Hepatocyte (in vitro differentiated cells): Measurements from ENCODE around the gene ZNF582. TPM values are rescaled to one million over a fixed set of nuclear protein-coding genes. Genes with fewer than 3 reads are reported as not detected.

Source experiments
- DNase-seq: peaks from one replicate; pipeline ENCODE4 v3.0.0-alpha.2; 2016; ENCODE audit warnings: low spot score
- H2AFZ ChIP-seq: fragments of 200-600 bp; sonication (generic); 2 replicates; pipeline ENCODE4 v1.6.0; 2016; ENCODE audit warnings: antibody characterized with exemption, mild to moderate bottlenecking
- H3K27ac ChIP-seq: fragments of 200-600 bp; sonication (generic); 2 replicates; pipeline ENCODE4 v1.5.1; 2016; ENCODE audit warnings: mild to moderate bottlenecking
- H3K27me3 ChIP-seq: fragments of 200-600 bp; sonication (generic); 2 replicates; pipeline ENCODE4 v1.6.1; 2016
- H3K36me3 ChIP-seq: fragments of 200-600 bp; sonication (generic); replicated peaks from 2 replicates; pipeline ENCODE4 v1.5.1; 2016; ENCODE audit warnings: low read depth; ENCODE audit not compliant: insufficient read depth
- H3K4me1 ChIP-seq: fragments of 200-600 bp; sonication (generic); 2 replicates; pipeline ENCODE4 v1.5.1; 2016; ENCODE audit warnings: mild to moderate bottlenecking, moderate library complexity; ENCODE audit not compliant: insufficient read depth
- H3K4me2 ChIP-seq: fragments of 200-600 bp; sonication (generic); 2 replicates; pipeline ENCODE4 v1.6.0; 2016
- H3K4me3 ChIP-seq: fragments of 200-600 bp; sonication (generic); 2 replicates; pipeline ENCODE4 v1.5.1; 2016; ENCODE audit warnings: mild to moderate bottlenecking
- H3K79me2 ChIP-seq: fragments of 200-600 bp; sonication (generic); 2 replicates; pipeline ENCODE4 v1.6.0; 2017; ENCODE audit warnings: mild to moderate bottlenecking
- H3K9me2 ChIP-seq: fragments of 200-600 bp; sonication (generic); replicated peaks from 2 replicates; pipeline ENCODE4 v1.6.0; 2017; ENCODE audit warnings: mild to moderate bottlenecking; ENCODE audit not compliant: insufficient read depth
- H3K9me3 ChIP-seq: fragments of 200-600 bp; sonication (generic); 2 replicates; pipeline ENCODE4 v1.5.1; 2016; ENCODE audit warnings: low read depth, mild to moderate bottlenecking
- H4K20me1 ChIP-seq: fragments of 200-600 bp; sonication (generic); 2 replicates; pipeline ENCODE4 v1.6.0; 2016; ENCODE audit warnings: mild to moderate bottlenecking; ENCODE audit not compliant: insufficient read depth, poor library complexity, severe bottlenecking
- EZH2 ChIP-seq: fragments of 200-600 bp; sonication (generic); IDR thresholded peaks from 2 replicates; pipeline ENCODE4 v1.6.1; 2016; ENCODE audit warnings: antibody characterized with exemption, mild to moderate bottlenecking, borderline replicate concordance
- EZH2phosphoT487 ChIP-seq: fragments of 200-600 bp; sonication (generic); IDR thresholded peaks from one replicate; pipeline ENCODE4 v1.6.1; 2018; ENCODE audit warnings: antibody characterized with exemption, mild to moderate bottlenecking, low read depth, moderate library complexity; ENCODE audit not compliant: unreplicated experiment, severe bottlenecking
- WGBS: methylation state at CpG from one replicate; pipeline ENCODE4 v1.1.6; 2016; ENCODE audit warnings: low lambda C conversion rate; ENCODE audit errors: missing lambda C conversion rate; 5-methylcytosine and 5-hydroxymethylcytosine counted together
- polyA plus RNA-seq: library from polyadenylated mRNA; unstranded; fragments of >200 nt; fragmentation: Nextera tagmentation; extraction: Ambion mirVana; gene quantifications from 2 replicates; pipeline ENCODE4 v1.2.1, GENCODE V29; 2016
- total RNA-seq: library from RNA; depleted of rRNA; stranded (reverse); fragments of >200 nt; gene quantifications from 2 replicates; pipeline ENCODE4 v1.2.3, GENCODE V29; 2014
- TF ChIP-seq, protein P1 (sequence below): fragments of 200-600 bp; sonication (generic); IDR thresholded peaks from 2 replicates; pipeline ENCODE4 v1.5.1; 2016; ENCODE audit warnings: antibody characterized with exemption, mild to moderate bottlenecking; ENCODE audit not compliant: poor library complexity

ZNF582 gene
- total and polyA plus RNA-seq, 2 experiments from 2014 or later = 3.2 to 5.6 TPM

DNA sequence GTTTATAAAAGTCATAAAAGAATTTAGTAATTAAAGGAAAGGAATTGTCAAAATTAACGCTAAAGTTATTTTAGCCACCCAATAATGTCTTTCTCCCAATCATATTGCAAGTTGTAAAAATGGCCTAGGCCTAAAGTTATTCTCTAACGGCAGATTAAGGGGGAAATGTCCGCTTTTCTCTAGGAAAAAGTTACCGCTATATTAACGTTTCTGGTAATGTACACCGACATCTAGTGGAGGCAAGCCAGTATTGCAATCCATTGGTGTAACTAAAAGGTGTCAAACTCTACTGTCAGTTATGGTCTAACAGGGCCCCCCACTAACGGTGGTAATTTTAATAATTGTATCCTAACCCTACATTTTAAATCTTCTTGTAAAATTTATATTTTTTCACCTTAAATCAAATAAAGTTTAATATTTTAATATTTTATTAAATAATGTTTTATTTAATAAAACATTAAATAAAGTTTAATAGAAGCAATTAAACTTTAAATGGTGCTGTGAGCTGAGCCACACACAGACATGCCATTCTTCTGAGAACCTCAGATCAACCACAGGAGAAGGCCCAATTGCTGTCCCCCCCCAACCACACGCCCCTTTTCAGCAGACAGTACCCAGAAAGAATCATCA, 42.8 kb downstream of the ZNF582 start:
- H3K27me3 ChIP-seq = no peaks in the 10 kb centered on the region
- H3K36me3 ChIP-seq = no peaks in the 10 kb centered on the region
- H4K20me1 ChIP-seq = no peaks in the 10 kb centered on the region
- H3K79me2 ChIP-seq = no peaks in the 10 kb centered on the region
- 28% methylated on average over 8 of the region's 8 CpGs for WGBS
- no peak overlapping the region for H3K4me2 ChIP-seq
- H3K4me3 ChIP-seq = no peak overlapping the region
- no peaks in the 10 kb centered on the region for H3K4me1 ChIP-seq
- no peak overlapping the region for H2AFZ ChIP-seq
- H3K9me2 ChIP-seq = no peaks in the 10 kb centered on the region
- no peak overlapping the region for H3K27ac ChIP-seq
- no peaks in the 10 kb centered on the region for H3K9me3 ChIP-seq
- TF ChIP-seq EZH2 (no peak), EZH2phosphoT487 (no peak)
- TF ChIP-seq, protein P1, sequence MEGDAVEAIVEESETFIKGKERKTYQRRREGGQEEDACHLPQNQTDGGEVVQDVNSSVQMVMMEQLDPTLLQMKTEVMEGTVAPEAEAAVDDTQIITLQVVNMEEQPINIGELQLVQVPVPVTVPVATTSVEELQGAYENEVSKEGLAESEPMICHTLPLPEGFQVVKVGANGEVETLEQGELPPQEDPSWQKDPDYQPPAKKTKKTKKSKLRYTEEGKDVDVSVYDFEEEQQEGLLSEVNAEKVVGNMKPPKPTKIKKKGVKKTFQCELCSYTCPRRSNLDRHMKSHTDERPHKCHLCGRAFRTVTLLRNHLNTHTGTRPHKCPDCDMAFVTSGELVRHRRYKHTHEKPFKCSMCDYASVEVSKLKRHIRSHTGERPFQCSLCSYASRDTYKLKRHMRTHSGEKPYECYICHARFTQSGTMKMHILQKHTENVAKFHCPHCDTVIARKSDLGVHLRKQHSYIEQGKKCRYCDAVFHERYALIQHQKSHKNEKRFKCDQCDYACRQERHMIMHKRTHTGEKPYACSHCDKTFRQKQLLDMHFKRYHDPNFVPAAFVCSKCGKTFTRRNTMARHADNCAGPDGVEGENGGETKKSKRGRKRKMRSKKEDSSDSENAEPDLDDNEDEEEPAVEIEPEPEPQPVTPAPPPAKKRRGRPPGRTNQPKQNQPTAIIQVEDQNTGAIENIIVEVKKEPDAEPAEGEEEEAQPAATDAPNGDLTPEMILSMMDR = peak; percentile 70
- DNase-seq = peak; percentile 57

DNA sequence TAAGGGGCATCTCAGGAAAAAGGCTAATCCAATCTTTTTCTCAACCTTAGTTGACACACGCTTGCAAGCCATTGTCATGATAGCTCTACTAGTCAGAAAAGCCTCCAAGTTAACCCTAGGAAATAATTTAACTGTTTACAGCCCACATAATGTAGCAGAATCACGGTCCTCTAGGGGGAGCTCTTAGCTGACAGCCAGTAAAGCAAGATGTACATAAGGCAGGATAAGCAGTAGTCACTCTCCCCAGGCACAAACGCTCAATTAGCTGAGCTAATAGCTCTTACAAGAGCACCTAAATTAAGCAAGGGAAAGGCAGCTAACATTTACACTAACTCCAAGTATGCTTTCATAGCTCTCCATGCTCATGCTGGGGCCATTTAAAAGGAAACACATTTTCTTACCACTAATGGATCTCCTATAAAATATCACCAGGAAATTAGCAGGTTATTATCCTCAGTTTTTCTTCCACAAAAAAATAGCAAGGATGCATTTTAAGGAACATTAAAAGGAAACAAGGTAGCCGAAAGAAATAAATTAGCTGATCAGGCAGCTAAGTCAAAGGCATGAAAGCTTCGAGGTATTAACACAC, 45.0 kb downstream of the ZNF582 start:
- H3K9me2 ChIP-seq = no peaks in the 10 kb centered on the region
- H2AFZ ChIP-seq = no peak overlapping the region
- H3K4me2 ChIP-seq = no peak overlapping the region
- H3K79me2 ChIP-seq = no peaks in the 10 kb centered on the region
- H3K4me1 ChIP-seq = no peaks in the 10 kb centered on the region
- H3K27me3 ChIP-seq = no peaks in the 10 kb centered on the region
- no peaks in the 10 kb centered on the region for H3K9me3 ChIP-seq
- TF ChIP-seq EZH2 = no peak
- no peak for TF ChIP-seq EZH2phosphoT487
- TF ChIP-seq, protein P1 = peak; percentile 11
- 68% methylated on average over 5 of the region's 5 CpGs for WGBS
- H3K27ac ChIP-seq = no peak overlapping the region
- no peaks in the 10 kb centered on the region for H3K36me3 ChIP-seq
- DNase-seq = no peak
- H4K20me1 ChIP-seq = no peaks in the 10 kb centered on the region
- no peak overlapping the region for H3K4me3 ChIP-seq

- H3K27ac ChIP-seq = no peak overlapping the region
- H2AFZ ChIP-seq = no peak overlapping the region
- no peaks in the 10 kb centered on the region for H3K27me3 ChIP-seq
- no peaks in the 10 kb centered on the region for H3K79me2 ChIP-seq
- H3K36me3 ChIP-seq = no peaks in the 10 kb centered on the region
- H3K4me1 ChIP-seq = no peaks in the 10 kb centered on the region
- no peaks in the 10 kb centered on the region for H3K9me2 ChIP-seq
- H3K4me3 ChIP-seq = no peak overlapping the region
- TF ChIP-seq EZH2 (no peak), EZH2phosphoT487 (no peak)
- TF ChIP-seq, protein P1 = no peak
- DNase-seq = no peak
- no peak overlapping the region for H3K4me2 ChIP-seq
- no peaks in the 10 kb centered on the region for H4K20me1 ChIP-seq
- no peaks in the 10 kb centered on the region for H3K9me3 ChIP-seq
- 48% methylated on average over 7 of the region's 7 CpGs for WGBS
These were observed 46.1 kb downstream of the ZNF582 start for GRCh38 chr19:56347163-56347778.
